HFFc6 (cell line): ENCODE results near the gene PDS5A. TPM values are rescaled to one million over a fixed set of nuclear protein-coding genes. Genes with fewer than 3 reads are reported as not detected.
A peak's percentile ranks its signal among the peaks of the same experiment; 100 is the strongest.

Source experiments
- DNase-seq: peaks from one replicate; pipeline ENCODE4 v3.0.0-alpha.2; 2018
- H3K27ac Mint-ChIP-seq: 2 replicates; pipeline ENCODE4 v1.8.0; 2020; ENCODE audit warnings: mild to moderate bottlenecking, mixed read lengths
- H3K27me3 Mint-ChIP-seq: 2 replicates; pipeline ENCODE4 v1.8.0; 2021; ENCODE audit warnings: mild to moderate bottlenecking, moderate library complexity, mixed read lengths; ENCODE audit not compliant: insufficient read depth
- H3K36me3 Mint-ChIP-seq: 2 replicates; pipeline ENCODE4 v1.8.0; 2021; ENCODE audit warnings: low read depth, mixed read lengths
- H3K4me1 Mint-ChIP-seq: 2 replicates; pipeline ENCODE4 v1.8.0; 2020; ENCODE audit warnings: low read depth, mixed read lengths
- H3K4me3 Mint-ChIP-seq: 2 replicates; pipeline ENCODE4 v1.8.0; 2020; ENCODE audit warnings: mild to moderate bottlenecking, moderate library complexity, mixed read lengths
- H3K9me3 Mint-ChIP-seq: 2 replicates; pipeline ENCODE4 v1.8.0; 2020; ENCODE audit warnings: mild to moderate bottlenecking, mixed read lengths
- total RNA-seq, 6 experiments: library from RNA; stranded (reverse); fragmentation: NEBNext Ultra II Directional; extraction: Animal tissue kit (Norgen Biotek cat#: 25700); gene quantifications; 2 replicates in 1 of 6; 3 replicates in 5 of 6; pipeline ENCODE4 v1.2.3, GENCODE V29; 2021
- TF ChIP-seq, protein P1 (sequence below): fragments of 200-600 bp; sonication (generic); IDR thresholded peaks from 2 replicates; pipeline ENCODE4 v1.5.0; 2021; ENCODE audit warnings: antibody characterized with exemption, mild to moderate bottlenecking

The PDS5A gene
- total RNA-seq, 6 experiments from 2014 or later, result 41.0 to 49.8 (median 46.8) TPM

DNA sequence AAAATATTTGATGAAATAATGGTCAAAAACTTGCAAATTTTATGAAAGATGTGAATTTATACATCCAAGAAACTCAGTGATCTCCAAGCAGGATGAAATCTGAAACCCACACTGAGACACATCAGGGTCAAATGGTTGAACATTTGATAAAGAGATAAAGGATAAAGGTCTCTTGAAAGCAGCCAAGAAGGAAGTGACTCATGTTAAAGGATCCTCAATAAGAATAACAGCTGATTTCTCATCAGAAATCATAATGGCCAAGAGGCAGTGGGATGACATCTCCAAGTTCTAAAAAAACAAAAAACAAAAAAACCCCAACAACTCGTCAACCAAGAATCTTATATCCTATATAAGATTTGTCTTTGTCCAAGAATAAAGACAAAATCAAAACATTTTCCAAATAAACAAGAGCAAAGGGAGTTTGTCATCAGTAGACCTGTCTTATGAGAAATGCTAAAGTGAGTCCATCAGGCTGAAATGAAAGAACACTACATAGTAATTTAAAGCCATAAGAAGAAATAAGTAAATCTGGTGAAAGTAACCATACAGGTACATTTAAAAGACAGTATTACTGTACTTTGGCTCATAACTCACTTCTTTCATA, 121.7 kb downstream of the PDS5A start:
- TF ChIP-seq, protein P1, sequence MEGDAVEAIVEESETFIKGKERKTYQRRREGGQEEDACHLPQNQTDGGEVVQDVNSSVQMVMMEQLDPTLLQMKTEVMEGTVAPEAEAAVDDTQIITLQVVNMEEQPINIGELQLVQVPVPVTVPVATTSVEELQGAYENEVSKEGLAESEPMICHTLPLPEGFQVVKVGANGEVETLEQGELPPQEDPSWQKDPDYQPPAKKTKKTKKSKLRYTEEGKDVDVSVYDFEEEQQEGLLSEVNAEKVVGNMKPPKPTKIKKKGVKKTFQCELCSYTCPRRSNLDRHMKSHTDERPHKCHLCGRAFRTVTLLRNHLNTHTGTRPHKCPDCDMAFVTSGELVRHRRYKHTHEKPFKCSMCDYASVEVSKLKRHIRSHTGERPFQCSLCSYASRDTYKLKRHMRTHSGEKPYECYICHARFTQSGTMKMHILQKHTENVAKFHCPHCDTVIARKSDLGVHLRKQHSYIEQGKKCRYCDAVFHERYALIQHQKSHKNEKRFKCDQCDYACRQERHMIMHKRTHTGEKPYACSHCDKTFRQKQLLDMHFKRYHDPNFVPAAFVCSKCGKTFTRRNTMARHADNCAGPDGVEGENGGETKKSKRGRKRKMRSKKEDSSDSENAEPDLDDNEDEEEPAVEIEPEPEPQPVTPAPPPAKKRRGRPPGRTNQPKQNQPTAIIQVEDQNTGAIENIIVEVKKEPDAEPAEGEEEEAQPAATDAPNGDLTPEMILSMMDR, result no peak
- Mint-ChIP-seq H3K27ac (peak overlapping the region; percentile 17; the same call in 1 of the 2 replicates), H3K27me3 (no peaks in the 10 kb centered on the region; the same call in 1 of the 2 replicates), H3K4me3 (0 out of 2 replicates have a peak overlapping the region, but pooled peaks have one; percentile 1), H3K36me3 (peaks cover 78% of the 10 kb centered on the region), H3K4me1 (peaks cover 22% of the 10 kb centered on the region), H3K9me3 (peaks cover 24% of the 10 kb centered on the region)
- peak; percentile 55 for DNase-seq

DNA sequence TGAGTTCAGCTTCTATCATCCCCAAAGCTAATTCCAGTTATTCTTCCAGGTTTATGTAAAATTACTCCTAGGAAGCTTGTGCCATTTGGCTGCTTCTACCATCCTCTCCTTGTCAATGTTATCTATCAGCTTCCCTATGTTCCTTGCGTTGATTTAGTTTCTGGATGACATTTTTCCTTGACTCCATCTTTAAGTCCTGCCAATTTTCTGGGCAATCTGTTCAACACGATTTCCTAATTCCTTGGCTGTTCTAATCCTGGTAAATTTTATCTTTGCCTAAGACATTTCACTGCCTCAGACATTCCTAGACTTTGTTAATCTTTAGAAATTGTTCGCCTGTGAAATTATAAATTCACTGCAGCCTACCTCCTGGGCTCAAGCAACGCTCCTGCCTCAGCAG, 125.1 kb downstream of the PDS5A start:
- H3K4me3 Mint-ChIP-seq, result no peak overlapping the region
- H3K27ac Mint-ChIP-seq, result no peak overlapping the region
- no peak for DNase-seq
- H3K36me3 Mint-ChIP-seq, result peaks cover 54% of the 10 kb centered on the region
- H3K9me3 Mint-ChIP-seq, result peaks cover 24% of the 10 kb centered on the region
- H3K4me1 Mint-ChIP-seq, result peaks cover 29% of the 10 kb centered on the region
- TF ChIP-seq, protein P1, result no peak
- H3K27me3 Mint-ChIP-seq, result no peaks in the 10 kb centered on the region

DNA sequence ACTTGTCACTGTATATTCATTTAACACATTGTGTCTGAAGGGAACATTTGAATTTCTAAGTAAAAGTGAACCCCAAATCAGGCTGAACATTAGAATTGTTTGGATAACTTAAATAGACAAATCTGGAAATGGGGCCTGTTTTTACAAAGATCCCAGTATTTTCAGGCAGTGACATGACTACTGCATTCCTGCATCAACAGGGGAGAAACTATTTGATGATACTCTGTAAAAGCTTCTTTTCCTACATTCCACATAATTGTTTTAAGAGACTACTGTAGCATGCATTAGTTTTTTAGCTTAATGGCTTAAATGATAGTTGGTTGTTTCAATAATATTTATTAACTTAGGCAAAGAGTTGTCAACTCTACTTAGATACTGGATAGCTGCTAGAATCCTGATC, 127.0 kb downstream of the PDS5A start:
- Mint-ChIP-seq H3K27me3 (no peaks in the 10 kb centered on the region), H3K4me3 (no peak overlapping the region), H3K36me3 (peaks cover 35% of the 10 kb centered on the region), H3K9me3 (peaks cover 9% of the 10 kb centered on the region), H3K4me1 (peaks cover 25% of the 10 kb centered on the region), H3K27ac (no peak overlapping the region; the same call in 1 of the 2 replicates)
- TF ChIP-seq, protein P1, result no peak
- no peak for DNase-seq

DNA sequence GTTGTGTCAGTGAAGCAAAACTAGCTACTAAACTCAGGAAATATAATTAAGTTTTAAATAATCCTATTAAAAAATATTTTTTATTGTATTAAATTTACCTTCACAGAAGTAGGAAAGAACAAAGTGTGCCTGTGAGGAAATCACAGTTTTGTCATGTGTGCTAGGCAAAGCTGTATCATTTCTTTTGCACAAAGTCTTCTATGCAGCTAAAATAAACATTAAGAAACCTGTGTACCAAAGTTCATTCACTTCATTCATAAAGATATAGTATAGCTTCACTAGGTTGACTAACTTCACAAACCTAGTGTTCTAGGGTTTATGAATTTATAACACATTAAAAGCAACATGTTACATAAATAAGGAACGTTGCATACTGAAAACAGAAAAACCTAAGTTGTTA, 131.0 kb downstream of the PDS5A start:
- peaks cover 14% of the 10 kb centered on the region for H3K4me1 Mint-ChIP-seq
- no peak for DNase-seq
- H3K27ac Mint-ChIP-seq, result no peak overlapping the region
- H3K4me3 Mint-ChIP-seq, result no peak overlapping the region
- TF ChIP-seq, protein P1, result no peak
- H3K9me3 Mint-ChIP-seq, result no peaks in the 10 kb centered on the region
- H3K36me3 Mint-ChIP-seq, result peaks cover 8% of the 10 kb centered on the region; the same call in 1 of the 2 replicates
- H3K27me3 Mint-ChIP-seq, result no peaks in the 10 kb centered on the region; the same call in 1 of the 2 replicates

DNA sequence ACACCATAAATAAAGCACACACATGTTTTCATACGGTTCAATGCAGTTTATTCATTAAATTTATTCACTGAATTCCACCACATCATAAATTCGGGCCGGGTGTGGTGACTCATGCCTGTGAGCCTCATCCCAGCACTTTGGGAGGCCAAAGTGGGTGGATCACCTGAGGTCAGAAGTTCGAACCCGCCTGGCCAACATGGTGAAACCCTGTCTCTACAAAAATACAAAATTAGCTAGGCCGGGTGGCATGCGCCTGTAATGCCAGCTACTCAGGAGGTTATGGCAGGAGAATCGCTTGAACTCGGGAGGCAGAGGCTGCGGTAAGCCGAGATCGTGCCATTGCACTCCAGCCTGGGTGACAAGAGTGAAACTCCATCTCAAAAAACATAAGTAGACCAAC, 131.6 kb downstream of the PDS5A start:
- TF ChIP-seq, protein P1, result no peak
- Mint-ChIP-seq H3K4me3 (no peak overlapping the region), H3K27me3 (no peaks in the 10 kb centered on the region; the same call in 1 of the 2 replicates), H3K36me3 (peaks cover 10% of the 10 kb centered on the region; the same call in 1 of the 2 replicates), H3K4me1 (peaks cover 14% of the 10 kb centered on the region), H3K9me3 (no peaks in the 10 kb centered on the region), H3K27ac (no peak overlapping the region; the same call in 1 of the 2 replicates)
- DNase-seq, result no peak
